Spleen (tissue), 7 donors: Measurements from ENCODE around the gene PTPRT.

ENCODE experiments used
- POLR2AphosphoS5 ChIP-seq, 3 donors: sonication (generic); formaldehyde crosslinking; IDR thresholded peaks; one replicate each; pipeline ENCODE4 v1.5.1; 2017; ENCODE audit warnings: antibody characterized with exemption in 3 of 3
- TF ChIP-seq, protein P1 (sequence below), 11 experiments: fragments of 200-600 bp in 7 of 11; fragments of 450-650 bp in 4 of 11; sonication (generic) in 4 of 11; IDR thresholded peaks in 8 of 11; conservative IDR thresholded peaks in 3 of 11; 1 replicate in 7 of 11; 2 replicates in 4 of 11; pipeline versions ENCODE4 v1.4.0 to v1.8.0; 2016 to 2021; ENCODE audit warnings: antibody characterized with exemption in 11 of 11, inconsistent platforms in 4 of 11, mild to moderate bottlenecking in 1 of 11
- donor health status: DM: no; HTN: no; CAD: no; lungs with moderate emphysema.
- donor health status: DM: no; HTN: no; CAD: no.
- donor health status: DM: no; HTN: no; CAD: no.

DNA sequence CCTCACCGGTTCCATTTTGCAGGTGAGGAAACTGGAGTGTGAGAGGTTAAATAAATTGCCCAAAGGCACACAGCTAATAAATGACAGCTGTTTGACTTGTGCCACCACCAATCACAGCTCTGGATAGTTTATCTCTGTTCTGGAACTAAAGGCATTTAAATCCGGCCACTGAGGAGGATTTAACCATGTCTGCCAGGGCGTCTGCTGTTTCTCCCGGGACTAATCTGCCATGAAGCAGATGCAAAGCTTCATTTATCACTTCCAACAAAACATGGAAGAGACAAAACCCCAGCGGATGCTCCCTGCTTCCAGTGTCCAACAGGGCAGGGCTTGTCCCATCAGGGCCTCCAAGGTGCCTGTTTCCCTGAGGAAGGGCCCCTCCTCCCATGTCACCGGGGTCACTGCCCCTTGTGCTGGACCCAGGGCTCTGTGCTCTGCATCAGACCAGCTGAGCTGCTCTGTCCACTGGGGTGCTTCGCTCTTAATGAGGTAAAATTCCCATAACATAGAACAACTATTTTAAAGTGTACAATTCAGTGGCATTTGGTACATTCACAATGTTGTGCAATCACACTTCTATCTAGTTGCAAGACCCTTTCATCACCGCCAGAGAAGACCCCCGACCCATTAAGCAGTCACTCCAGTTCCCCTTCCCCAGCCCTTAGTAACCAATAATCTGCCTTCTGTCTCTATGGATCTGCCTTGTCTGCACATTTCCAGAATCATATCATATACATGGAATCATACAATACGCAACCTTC, 244.3 kb downstream of the PTPRT start:
- TF ChIP-seq, protein P1, sequence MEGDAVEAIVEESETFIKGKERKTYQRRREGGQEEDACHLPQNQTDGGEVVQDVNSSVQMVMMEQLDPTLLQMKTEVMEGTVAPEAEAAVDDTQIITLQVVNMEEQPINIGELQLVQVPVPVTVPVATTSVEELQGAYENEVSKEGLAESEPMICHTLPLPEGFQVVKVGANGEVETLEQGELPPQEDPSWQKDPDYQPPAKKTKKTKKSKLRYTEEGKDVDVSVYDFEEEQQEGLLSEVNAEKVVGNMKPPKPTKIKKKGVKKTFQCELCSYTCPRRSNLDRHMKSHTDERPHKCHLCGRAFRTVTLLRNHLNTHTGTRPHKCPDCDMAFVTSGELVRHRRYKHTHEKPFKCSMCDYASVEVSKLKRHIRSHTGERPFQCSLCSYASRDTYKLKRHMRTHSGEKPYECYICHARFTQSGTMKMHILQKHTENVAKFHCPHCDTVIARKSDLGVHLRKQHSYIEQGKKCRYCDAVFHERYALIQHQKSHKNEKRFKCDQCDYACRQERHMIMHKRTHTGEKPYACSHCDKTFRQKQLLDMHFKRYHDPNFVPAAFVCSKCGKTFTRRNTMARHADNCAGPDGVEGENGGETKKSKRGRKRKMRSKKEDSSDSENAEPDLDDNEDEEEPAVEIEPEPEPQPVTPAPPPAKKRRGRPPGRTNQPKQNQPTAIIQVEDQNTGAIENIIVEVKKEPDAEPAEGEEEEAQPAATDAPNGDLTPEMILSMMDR (IDR thresholded peaks at IDR 0.05 in 8 of 11, conservative IDR thresholded peaks at IDR 0.05 in 3 of 11) = no peak
- no peak for TF ChIP-seq POLR2AphosphoS5 (IDR thresholded peaks at IDR 0.05)
